DND-41 (cell line): Measurements from ENCODE around the gene TRIM32.

Experiments
- CTCF ChIP-seq: IDR thresholded peaks from 2 replicates; pipeline ENCODE4 v1.5.1; 2012; ENCODE audit warnings: borderline replicate concordance, low read length, moderate library complexity, mild to moderate bottlenecking; ENCODE audit not compliant: poor library complexity, severe bottlenecking; ENCODE audit errors: extremely low read depth
- EZH2 ChIP-seq: IDR thresholded peaks from 3 replicates; pipeline ENCODE4 v1.6.1; 2012; ENCODE audit warnings: borderline replicate concordance, low read depth, mild to moderate bottlenecking, moderate library complexity, low read length, inconsistent platforms; ENCODE audit not compliant: severe bottlenecking

- TF ChIP-seq CTCF: peak; percentile 59
- no peak for TF ChIP-seq EZH2
Measured at GRCh38 chr9:116646661-116647514, 40.2 kb upstream of the TRIM32 start.
